Ovary (tissue), 9 donors: ENCODE data around the gene PRR18. TPM values are rescaled to one million over a fixed set of nuclear protein-coding genes. Genes with fewer than 3 reads are reported as not detected.
"Not testable (repeated sequence)": the region's sequence is repeated elsewhere in the genome, so short reads cannot be mapped to it uniquely, and the experiment has no call there.

ENCODE experiments used
- DNase-seq, 5 donors: peaks; one replicate each; pipeline ENCODE4 v3.0.0-alpha.2; 2019 to 2020
- H3K27ac ChIP-seq, 2 donors: fragments of 200-600 bp; one replicate each; pipeline versions ENCODE4 v1.5.1 to v1.8.0; 2019 to 2022
- H3K27me3 ChIP-seq: fragments of 200-600 bp; one replicate; pipeline ENCODE4 v1.8.0; 2022
- H3K36me3 ChIP-seq: fragments of 200-600 bp; sonication (generic); one replicate; pipeline ENCODE4 v1.5.1; 2019
- H3K4me1 ChIP-seq: one replicate; pipeline ENCODE4 v1.8.1; 2013; ENCODE audit warnings: mild to moderate bottlenecking, moderate library complexity; ENCODE audit not compliant: insufficient read depth
- H3K4me3 ChIP-seq: fragments of 200-600 bp; sonication (generic); one replicate; pipeline ENCODE4 v1.5.1; 2017
- H3K9me3 ChIP-seq, 2 donors: fragments of 200-600 bp in 1 of 2; sonication (generic) in 1 of 2; one replicate each; pipeline versions ENCODE4 v1.5.1 to v1.8.1; 2013 to 2019; ENCODE audit warnings: mild to moderate bottlenecking in 1 of 2, moderate library complexity in 1 of 2
- EP300 ChIP-seq: sonication (generic); formaldehyde crosslinking; IDR thresholded peaks from one replicate; pipeline ENCODE4 v1.6.1; 2017; ENCODE audit warnings: antibody characterized with exemption
- POLR2A ChIP-seq: fragments of 450-650 bp; IDR thresholded peaks from one replicate; pipeline ENCODE4 v1.6.1; 2017; ENCODE audit warnings: antibody characterized with exemption, mild to moderate bottlenecking, moderate library complexity
- WGBS, 3 donors: extraction: QIAGEN DNeasy Blood & Tissue Kit in 1 of 3; methylation state at CpG; one replicate each; pipeline versions ENCODE4 v1.1.5 to v1.1.7; 2013 to 2017; 5-methylcytosine and 5-hydroxymethylcytosine counted together
- intact Hi-C, 4 donors: fragments of 100-400 bp; cut with DNase I; formaldehyde crosslinking; loops; one replicate each; pipeline versions ENCODE4 v1.11.0 to v1.15.1; 2022 to 2023
- polyA plus RNA-seq, 2 donors: library from polyadenylated mRNA; stranded (reverse); fragments of 200-250 nt in 1 of 2; fragments of 350-450 nt in 1 of 2; fragmentation: Illumina TruSeq in 1 of 2; extraction: RNeasy Lipid Tissue Mini Kit (QIAGEN cat#74804) in 1 of 2; gene quantifications; one replicate each; pipeline ENCODE4 v1.2.3, GENCODE V29; 2013 to 2014
- total RNA-seq, 7 donors: library from RNA; depleted of rRNA in 2 of 7; stranded (reverse); fragments of >200 nt in 2 of 7; fragmentation: NEBNext Ultra II Directional in 3 of 7; extraction: Animal tissue kit (Norgen Biotek cat#: 25700) in 3 of 7; gene quantifications; one replicate each; pipeline versions ENCODE4 v1.1.0 to v1.2.4, GENCODE V29; 2016 to 2023
- TF ChIP-seq, protein P1 (sequence below), 3 donors: fragments of 450-650 bp in 2 of 3; fragments of 200-600 bp in 1 of 3; IDR thresholded peaks; one replicate each; pipeline versions ENCODE4 v1.5.1 to v1.8.0; 2016 to 2022; ENCODE audit warnings: antibody characterized with exemption in 3 of 3, mild to moderate bottlenecking in 1 of 3
- donor health status: DM: no; HTN: no; CAD: no; lungs with moderate emphysema.
- donor health status: DM: no; HTN: no; CAD: no.
- donor health status: Bipolar disorder and iron deficiency.
- donor health status: DM: yes; HTN: yes; CAD: no.
- donor health status: DM: no; HTN: no; CAD: no.
- donor health status: DM: yes; HTN: yes; CAD: no.

The PRR18 gene
- total and polyA plus RNA-seq, 9 donors = 0.05 to 5.1 (median 0.25) TPM; not detected in 5

DNA sequence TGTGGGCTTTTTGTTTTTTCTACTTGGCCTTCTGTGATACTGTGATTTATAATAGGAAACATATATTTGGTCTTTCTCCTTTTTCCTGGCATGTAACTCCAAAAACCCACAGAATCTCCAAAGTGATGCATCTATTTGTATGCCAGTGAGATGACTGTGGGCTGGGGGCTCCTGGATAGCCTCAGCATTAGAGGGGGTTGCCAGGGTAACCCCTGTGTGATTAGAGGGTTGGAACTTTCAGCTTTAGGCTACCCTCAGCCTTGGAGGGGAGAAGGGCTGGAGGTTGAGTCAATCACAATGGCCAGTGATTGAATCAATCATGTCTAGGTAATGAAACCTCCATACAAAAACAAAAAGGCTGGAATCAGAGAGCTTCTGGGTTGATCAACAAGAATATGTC is 44.7 kb upstream of the PRR18 start:
- TF ChIP-seq EP300 = no peak
- TF ChIP-seq, protein P1, sequence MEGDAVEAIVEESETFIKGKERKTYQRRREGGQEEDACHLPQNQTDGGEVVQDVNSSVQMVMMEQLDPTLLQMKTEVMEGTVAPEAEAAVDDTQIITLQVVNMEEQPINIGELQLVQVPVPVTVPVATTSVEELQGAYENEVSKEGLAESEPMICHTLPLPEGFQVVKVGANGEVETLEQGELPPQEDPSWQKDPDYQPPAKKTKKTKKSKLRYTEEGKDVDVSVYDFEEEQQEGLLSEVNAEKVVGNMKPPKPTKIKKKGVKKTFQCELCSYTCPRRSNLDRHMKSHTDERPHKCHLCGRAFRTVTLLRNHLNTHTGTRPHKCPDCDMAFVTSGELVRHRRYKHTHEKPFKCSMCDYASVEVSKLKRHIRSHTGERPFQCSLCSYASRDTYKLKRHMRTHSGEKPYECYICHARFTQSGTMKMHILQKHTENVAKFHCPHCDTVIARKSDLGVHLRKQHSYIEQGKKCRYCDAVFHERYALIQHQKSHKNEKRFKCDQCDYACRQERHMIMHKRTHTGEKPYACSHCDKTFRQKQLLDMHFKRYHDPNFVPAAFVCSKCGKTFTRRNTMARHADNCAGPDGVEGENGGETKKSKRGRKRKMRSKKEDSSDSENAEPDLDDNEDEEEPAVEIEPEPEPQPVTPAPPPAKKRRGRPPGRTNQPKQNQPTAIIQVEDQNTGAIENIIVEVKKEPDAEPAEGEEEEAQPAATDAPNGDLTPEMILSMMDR (IDR thresholded peaks at IDR 0.05) = no peak
- TF ChIP-seq POLR2A = no peak
- Histone ChIP-seq H3K9me3 (no peaks in the 10 kb centered on the region), H3K4me1 (no peaks in the 10 kb centered on the region), H3K36me3 (no peaks in the 10 kb centered on the region), H3K27me3 (no peaks in the 10 kb centered on the region), H3K4me3 (no peak overlapping the region), H3K27ac (no peak overlapping the region)
- intact Hi-C loops = no loop called here
- no peak for DNase-seq

DNA sequence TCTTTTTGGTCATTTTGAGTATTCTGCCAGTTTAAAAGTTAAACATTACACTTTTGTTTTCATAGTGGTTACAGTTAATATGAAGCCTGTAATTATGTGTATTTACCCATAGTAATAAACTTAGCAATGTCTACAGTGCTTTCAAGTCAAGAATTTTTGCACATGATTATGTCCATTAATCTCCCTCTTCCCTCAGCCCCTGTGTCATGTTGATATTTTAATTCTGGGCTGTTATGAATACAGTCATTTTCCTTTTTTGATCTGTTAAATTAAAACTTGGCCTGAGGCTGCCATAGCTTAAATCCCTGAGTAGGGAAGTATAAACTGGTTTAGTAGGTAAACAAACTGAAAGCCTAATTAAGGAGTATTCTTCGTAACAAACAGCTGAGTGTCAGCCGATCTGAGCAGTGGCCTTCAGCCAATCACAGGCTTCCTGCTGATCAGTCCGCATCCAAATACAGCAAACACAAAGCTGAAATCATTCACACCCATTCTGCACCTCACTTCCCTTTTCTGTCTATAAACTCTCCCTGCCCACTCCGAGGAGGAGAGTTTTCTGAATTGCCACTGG is 43.6 kb upstream of the PRR18 start:
- Histone ChIP-seq H3K36me3 (no peaks in the 10 kb centered on the region), H3K4me1 (no peaks in the 10 kb centered on the region), H3K9me3 (no peaks in the 10 kb centered on the region), H3K4me3 (no peak overlapping the region), H3K27me3 (no peaks in the 10 kb centered on the region), H3K27ac (no peak overlapping the region)
- DNase-seq = no peak
- intact Hi-C loops = no loop called here
- 10 to 18% (median 11%) methylated on average over 4 of the region's 4 CpGs for WGBS, 3 donors
- TF ChIP-seq, protein P1 (IDR thresholded peaks at IDR 0.05) = no peak
- TF ChIP-seq EP300 = no peak
- no peak for TF ChIP-seq POLR2A

DNA sequence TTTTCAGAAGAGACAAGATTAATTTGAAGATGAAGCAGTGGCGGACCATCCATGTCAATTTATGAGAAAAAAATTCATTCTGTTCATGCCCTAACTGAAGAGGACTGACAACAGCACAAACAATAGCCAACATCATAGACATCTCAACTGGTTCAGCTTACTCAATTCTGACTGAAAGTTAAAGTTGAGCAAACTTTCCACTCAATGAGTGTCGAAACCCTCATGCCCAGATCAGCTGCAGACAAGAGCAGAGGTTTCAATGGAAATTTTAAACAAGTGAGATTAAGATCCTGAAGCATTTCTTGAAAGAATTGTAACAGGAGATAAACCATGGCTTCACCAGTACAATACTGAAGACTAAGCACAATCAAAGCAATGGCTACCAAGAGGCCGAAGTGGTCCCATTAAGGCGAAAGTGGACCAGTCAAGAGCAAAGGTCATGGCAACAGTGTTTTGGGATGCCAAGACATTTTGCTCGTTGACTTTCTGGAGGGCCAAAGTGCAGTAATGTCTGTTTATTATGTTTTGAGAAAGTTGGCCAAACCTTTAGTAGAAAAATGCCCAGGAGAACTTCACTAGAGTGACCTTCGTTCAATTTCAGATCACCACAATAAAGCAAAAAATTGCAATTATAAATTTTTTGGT is 40.2 kb upstream of the PRR18 start:
- Histone ChIP-seq H3K36me3 (no peaks in the 10 kb centered on the region), H3K27me3 (no peaks in the 10 kb centered on the region), H3K27ac (no peak overlapping the region), H3K9me3 (no peaks in the 10 kb centered on the region), H3K4me1 (no peaks in the 10 kb centered on the region), H3K4me3 (no peak overlapping the region)
- intact Hi-C loops = no loop called here
- WGBS, 3 donors = 83 to 89% (median 88%) methylated on average over 6 of the region's 6 CpGs
- no peak for DNase-seq
- TF ChIP-seq, protein P1 (IDR thresholded peaks at IDR 0.05) = no peak
- TF ChIP-seq POLR2A (no peak), EP300 (no peak)

DNA sequence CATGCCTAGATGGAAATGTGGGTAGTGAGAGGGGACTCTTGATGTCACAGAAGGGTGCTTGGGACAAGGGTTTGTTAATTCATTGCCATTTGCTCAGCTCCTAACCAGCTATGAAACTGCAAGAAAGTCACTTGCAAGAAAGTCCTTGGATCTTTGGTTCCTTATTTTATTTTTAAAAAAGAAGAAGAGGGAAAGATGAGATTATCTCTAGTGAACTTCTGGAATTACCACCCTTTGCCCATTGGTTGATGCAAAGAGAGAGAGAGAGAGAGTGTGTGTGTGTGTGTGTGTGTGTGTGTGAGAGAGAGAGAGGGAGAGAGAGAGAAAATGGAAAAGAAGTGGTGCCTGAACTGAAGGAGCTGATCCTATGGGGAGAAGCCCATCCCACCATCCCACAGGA is 38.8 kb upstream of the PRR18 start:
- H3K27ac ChIP-seq = no peak overlapping the region
- no peaks in the 10 kb centered on the region for H3K9me3 ChIP-seq
- H3K36me3 ChIP-seq = no peaks in the 10 kb centered on the region
- intact Hi-C loops = no loop called here
- no peak for DNase-seq
- TF ChIP-seq EP300 = no peak
- no peaks in the 10 kb centered on the region for H3K27me3 ChIP-seq
- H3K4me3 ChIP-seq = no peak overlapping the region
- H3K4me1 ChIP-seq = no peaks in the 10 kb centered on the region

DNA sequence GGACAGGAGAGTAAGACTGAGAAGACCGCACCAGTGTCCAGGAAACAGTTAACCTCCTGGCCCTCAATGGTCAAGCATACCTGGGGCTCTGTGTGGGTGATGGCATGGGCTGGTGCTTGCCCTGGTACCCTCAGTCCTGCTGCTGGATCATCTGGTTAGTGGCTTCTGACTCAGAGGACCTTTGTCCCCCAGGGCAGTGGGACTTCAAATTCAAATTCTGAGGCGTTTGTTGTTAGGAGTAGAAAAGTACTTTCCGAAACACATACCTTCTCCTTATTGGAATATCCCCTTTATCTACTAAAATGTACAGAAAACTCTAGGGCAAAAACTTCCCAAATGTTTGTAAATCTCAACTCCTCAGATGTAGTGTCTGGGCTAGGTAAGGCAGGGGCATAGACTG is 38.3 kb upstream of the PRR18 start:
- 84 to 93% (median 87%) methylated on average over 3 of the region's 3 CpGs for WGBS, 3 donors
- no peak overlapping the region for H3K4me3 ChIP-seq
- no peak overlapping the region for H3K27ac ChIP-seq
- no peaks in the 10 kb centered on the region for H3K9me3 ChIP-seq
- H3K4me1 ChIP-seq = no peaks in the 10 kb centered on the region
- no peak for DNase-seq
- intact Hi-C loops = no loop called here
- no peaks in the 10 kb centered on the region for H3K27me3 ChIP-seq
- no peaks in the 10 kb centered on the region for H3K36me3 ChIP-seq
- no peak for TF ChIP-seq EP300
- no peak for TF ChIP-seq POLR2A
- TF ChIP-seq, protein P1 (IDR thresholded peaks at IDR 0.05) = no peak

DNA sequence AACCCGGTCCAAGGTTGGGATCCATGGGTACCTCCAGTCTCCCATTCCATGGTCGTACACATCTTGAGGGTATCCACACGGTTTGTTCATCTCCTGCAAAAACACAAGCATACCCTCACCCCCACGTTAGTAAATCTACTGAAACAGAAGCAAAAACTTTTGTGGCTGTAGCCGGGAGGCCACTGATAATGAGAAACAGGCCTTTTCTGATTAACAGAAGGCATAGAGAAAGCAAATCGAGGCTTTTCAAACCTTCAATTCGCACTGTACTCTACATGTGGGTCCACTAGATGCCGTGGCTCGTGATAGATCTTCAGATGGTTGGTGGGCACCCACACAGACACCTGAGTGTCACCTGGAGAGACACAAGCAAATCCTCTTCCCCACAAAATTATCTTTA is 37.5 kb upstream of the PRR18 start:
- H3K9me3 ChIP-seq, intact Hi-C loops, H3K36me3 ChIP-seq, H3K4me3 ChIP-seq, H3K27me3 ChIP-seq, H3K4me1 ChIP-seq, H3K27ac ChIP-seq, DNase-seq: not testable (repeated sequence)
- 79 to 85% (median 81%) methylated on average over 9 of the region's 9 CpGs for WGBS, 3 donors

DNA sequence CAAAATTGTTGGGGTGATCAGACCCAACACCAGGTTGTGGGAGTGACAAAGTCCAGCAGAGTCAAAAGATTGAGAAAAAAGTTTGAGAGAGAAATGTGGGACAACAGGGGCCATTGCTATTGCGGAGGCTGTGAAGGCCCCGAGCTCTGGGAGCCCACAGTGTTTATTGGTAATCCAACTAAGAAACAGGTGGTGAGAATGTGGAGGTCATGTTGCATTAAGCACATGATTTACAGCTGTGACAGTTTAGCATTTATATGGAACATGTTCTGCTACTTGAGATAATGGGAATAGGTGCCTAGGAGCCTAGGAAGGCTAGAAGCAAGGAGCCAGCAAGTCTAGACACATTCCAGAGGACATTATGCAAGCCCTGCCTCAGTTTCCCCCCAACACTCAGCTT is 36.7 kb upstream of the PRR18 start:
- not testable (repeated sequence) for H3K9me3 ChIP-seq, DNase-seq, H3K36me3 ChIP-seq, H3K27ac ChIP-seq, H3K4me1 ChIP-seq, H3K27me3 ChIP-seq, H3K4me3 ChIP-seq
- 77 to 85% (median 82%) methylated on average over 2 of the region's 2 CpGs for WGBS, 3 donors
- intact Hi-C loops = loop anchor here in 1 of 4 donors (5.0 kb wide), 1 partner anchor 37 kb away; the partner anchor contains the start of gene MPC1
